A549 (cell line): ENCODE data around the gene CRISP2.

ENCODE experiments used
- CTCF ChIP-seq: fragments of >200 bp; sonication (Bioruptor Twin); formaldehyde crosslinking; IDR thresholded peaks from 3 replicates; pipeline ENCODE4 v1.5.1; 2016
- GATA3 ChIP-seq: IDR thresholded peaks from 2 replicates; pipeline ENCODE4 v1.6.1; 2012; ENCODE audit warnings: borderline replicate concordance
- JUN ChIP-seq, 2 experiments: fragments of >200 bp; sonication (Bioruptor Twin); formaldehyde crosslinking; IDR thresholded peaks; 2 replicates in 1 of 2; 3 replicates in 1 of 2; pipeline ENCODE4 v1.6.1; 2016 to 2017
- JUNB ChIP-seq: fragments of >200 bp; sonication (Bioruptor Twin); formaldehyde crosslinking; IDR thresholded peaks from 2 replicates; pipeline ENCODE4 v1.6.1; 2016
- KDM5A ChIP-seq: fragments of 200-600 bp; sonication (generic); IDR thresholded peaks from 2 replicates; pipeline ENCODE4 v1.6.1; 2016; ENCODE audit warnings: antibody characterized with exemption, mild to moderate bottlenecking
- MAFK ChIP-seq: fragments of 450-650 bp; IDR thresholded peaks from 2 replicates; pipeline ENCODE4 v1.6.1; 2014; ENCODE audit not compliant: partially characterized antibody
- POLR2A ChIP-seq: IDR thresholded peaks from 2 replicates; pipeline ENCODE4 v1.6.1; 2012; ENCODE audit warnings: mild to moderate bottlenecking, low read length
- RAD21 ChIP-seq, 2 experiments: fragments of >200 bp in 1 of 2; sonication (Bioruptor Twin) in 1 of 2; formaldehyde crosslinking in 1 of 2; IDR thresholded peaks in 1 of 2; conservative IDR thresholded peaks in 1 of 2; 2 replicates in 1 of 2; 3 replicates in 1 of 2; pipeline ENCODE4 v1.6.1; 2012 to 2018; ENCODE audit warnings: inconsistent platforms in 1 of 2
- USF2 ChIP-seq: fragments of 450-650 bp; IDR thresholded peaks from 2 replicates; pipeline ENCODE4 v1.6.1; 2014; ENCODE audit warnings: antibody characterized with exemption

GRCh38 chr6:49720372-49720771 lies 7.0 kb upstream of the CRISP2 start:
- TF ChIP-seq CTCF (no peak), JUNB (no peak), RAD21 (conservative IDR thresholded peaks at IDR 0.05 in 1 of 2, IDR thresholded peaks at IDR 0.05 in 1 of 2) (no peak), MAFK (no peak), USF2 (no peak), JUN (IDR thresholded peaks at IDR 0.05) (no peak), KDM5A (no peak), POLR2A (no peak), GATA3 (no peak)
